ENCODE data around the gene MBOAT2. TPM values are rescaled to one million over a fixed set of nuclear protein-coding genes. Genes with fewer than 3 reads are reported as not detected.

Gene MBOAT2
- total RNA-seq, 1 experiment from 2014 or later = 40.9 TPM

- TF ChIP-seq CTCF (IDR thresholded peaks at IDR 0.05; ENCODE audit: unreplicated experiment) = no peak
- no peaks in the 10 kb centered on the region for H3K27me3 Mint-ChIP-seq (ENCODE audit: unreplicated experiment)
- no peak overlapping the region for H3K27ac Mint-ChIP-seq (ENCODE audit: unreplicated experiment)
- BruUV-seq (replicated peaks) = no TSS peak
- H3K36me3 Mint-ChIP-seq (ENCODE audit: insufficient read depth, unreplicated experiment) = no peaks in the 10 kb centered on the region
- H3K4me3 Mint-ChIP-seq (ENCODE audit: low read depth, unreplicated experiment) = no peak overlapping the region
- H3K4me1 Mint-ChIP-seq (ENCODE audit: low read depth, unreplicated experiment) = no peaks in the 10 kb centered on the region
- no peaks in the 10 kb centered on the region for H3K9me3 Mint-ChIP-seq (ENCODE audit: low read depth, unreplicated experiment)
- DNase-seq = no peak
- intact Hi-C loops (cut with micrococcal nuclease; ENCODE audit: unreplicated experiment) = no loop called here
- CTCF ChIA-PET = no interaction called here
These were observed 140.0 kb downstream of the MBOAT2 start for GRCh38 chr2:8863331-8863953.

GRCh38 chr2:8862230-8862629 is 141.3 kb downstream of the MBOAT2 start:
- no peaks in the 10 kb centered on the region for H3K4me1 Mint-ChIP-seq (ENCODE audit: low read depth, unreplicated experiment)
- CTCF ChIA-PET = interaction anchor here (0.6 kb wide), 1 partner anchor 31 kb away, joined by 3 read pairs; no protein-coding TSS in a partner anchor
- no peaks in the 10 kb centered on the region for H3K36me3 Mint-ChIP-seq (ENCODE audit: insufficient read depth, unreplicated experiment)
- no peak overlapping the region for H3K27ac Mint-ChIP-seq (ENCODE audit: unreplicated experiment)
- intact Hi-C loops (cut with micrococcal nuclease; ENCODE audit: unreplicated experiment) = no loop called here
- no peaks in the 10 kb centered on the region for H3K9me3 Mint-ChIP-seq (ENCODE audit: low read depth, unreplicated experiment)
- no TSS peak for BruUV-seq (replicated peaks)
- no peak overlapping the region for H3K4me3 Mint-ChIP-seq (ENCODE audit: low read depth, unreplicated experiment)
- no peak for DNase-seq
- H3K27me3 Mint-ChIP-seq (ENCODE audit: unreplicated experiment) = no peaks in the 10 kb centered on the region
- TF ChIP-seq CTCF (IDR thresholded peaks at IDR 0.05; ENCODE audit: unreplicated experiment) = no peak

GRCh38 chr2:8861797-8862196 is 141.7 kb downstream of the MBOAT2 start:
- BruUV-seq (replicated peaks) = no TSS peak
- Mint-ChIP-seq H3K27me3 (ENCODE audit: unreplicated experiment) (no peaks in the 10 kb centered on the region), H3K9me3 (ENCODE audit: low read depth, unreplicated experiment) (no peaks in the 10 kb centered on the region), H3K36me3 (ENCODE audit: insufficient read depth, unreplicated experiment) (no peaks in the 10 kb centered on the region), H3K4me1 (ENCODE audit: low read depth, unreplicated experiment) (no peaks in the 10 kb centered on the region), H3K4me3 (ENCODE audit: low read depth, unreplicated experiment) (no peak overlapping the region), H3K27ac (ENCODE audit: unreplicated experiment) (no peak overlapping the region)
- CTCF ChIA-PET = no interaction called here
- intact Hi-C loops (cut with micrococcal nuclease; ENCODE audit: unreplicated experiment) = no loop called here
- no peak for TF ChIP-seq CTCF (IDR thresholded peaks at IDR 0.05; ENCODE audit: unreplicated experiment)
- no peak for DNase-seq

- intact Hi-C loops (cut with micrococcal nuclease; ENCODE audit: unreplicated experiment) = no loop called here
- H3K4me1 Mint-ChIP-seq (ENCODE audit: low read depth, unreplicated experiment) = no peaks in the 10 kb centered on the region
- H3K9me3 Mint-ChIP-seq (ENCODE audit: low read depth, unreplicated experiment) = no peaks in the 10 kb centered on the region
- no peak for DNase-seq
- no TSS peak for BruUV-seq (replicated peaks)
- no peaks in the 10 kb centered on the region for H3K27me3 Mint-ChIP-seq (ENCODE audit: unreplicated experiment)
- H3K36me3 Mint-ChIP-seq (ENCODE audit: insufficient read depth, unreplicated experiment) = no peaks in the 10 kb centered on the region
- no peak overlapping the region for H3K4me3 Mint-ChIP-seq (ENCODE audit: low read depth, unreplicated experiment)
- no peak for TF ChIP-seq CTCF (IDR thresholded peaks at IDR 0.05; ENCODE audit: unreplicated experiment)
- no peak overlapping the region for H3K27ac Mint-ChIP-seq (ENCODE audit: unreplicated experiment)
- CTCF ChIA-PET = interaction anchor here (0.7 kb wide), 1 partner anchor 62 kb away, joined by 4 read pairs; no protein-coding TSS in a partner anchor
These were observed 143.2 kb downstream of the MBOAT2 start for GRCh38 chr2:8860239-8860638.
